ENCODE measurements around the gene EDAR. TPM values are rescaled to one million over a fixed set of nuclear protein-coding genes. Genes with fewer than 3 reads are reported as not detected.

The EDAR gene
- total and polyA plus RNA-seq, 7 donors = 0.01 TPM; not detected in 6

DNA sequence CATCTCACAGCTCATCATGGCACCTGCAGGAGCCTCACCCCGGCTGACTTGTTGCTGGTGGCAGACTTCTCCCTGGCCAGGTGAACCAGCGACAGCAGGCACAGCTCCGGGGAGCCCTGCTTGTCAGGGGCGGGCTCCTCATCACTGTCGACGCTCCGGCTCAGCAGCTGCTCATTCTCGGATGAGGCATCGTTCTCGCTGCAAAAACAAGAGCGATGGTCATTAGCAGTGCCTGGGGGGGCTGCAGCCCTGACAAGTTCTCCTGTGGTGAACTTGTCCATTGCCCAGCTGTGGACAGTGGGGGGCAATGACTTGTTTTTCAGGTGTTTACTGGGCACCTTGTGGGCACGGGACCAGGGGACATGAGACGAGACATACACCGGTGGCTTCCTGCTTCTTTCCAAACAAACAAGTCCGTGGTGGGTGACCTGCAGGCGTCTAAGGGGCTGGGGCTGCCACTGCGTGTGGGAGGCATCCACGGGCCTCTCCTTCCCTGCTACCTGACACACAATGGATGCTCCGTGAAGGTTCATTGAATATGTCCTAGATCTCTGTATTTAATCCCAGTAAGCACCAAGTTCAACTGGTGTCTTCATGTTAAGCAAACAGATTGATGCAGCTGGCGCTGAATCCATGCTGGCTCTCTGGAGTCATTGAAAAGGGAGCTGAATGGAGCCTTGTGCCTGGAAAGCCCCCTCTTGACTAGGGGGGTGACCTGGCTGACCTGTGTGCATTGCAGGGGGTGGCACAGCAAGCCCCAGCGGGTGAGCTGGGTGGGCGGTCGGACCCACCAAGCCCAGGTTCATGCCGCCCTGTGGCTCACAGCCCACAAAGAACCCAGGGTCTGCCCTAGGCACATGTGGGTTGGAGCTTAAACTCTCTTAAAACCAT lies 81.0 kb downstream of the EDAR start:
- Histone ChIP-seq H3K4me3 (no peak overlapping the region), H3K27ac (no peak overlapping the region), H3K4me1 (no peaks in the 10 kb centered on the region), H3K36me3 (ENCODE audit: insufficient read depth in 1 of 2, low read depth in 1 of 2) (no peaks in the 10 kb centered on the region), H3K9me3 (no peaks in the 10 kb centered on the region), H3K27me3 (ENCODE audit: insufficient read depth in 3 of 3, low read length in 2 of 3) (peaks cover 0 to 5% (median 0%) of the 10 kb centered on the region in 3 donors)
- no peak for ATAC-seq
- no peak for DNase-seq
- no peak for TF ChIP-seq CTCF (IDR thresholded peaks at IDR 0.05)
- whole genome bisulfite sequencing, 3 donors = 68 to 76% (median 70%) methylated on average over 24 of the region's 24 CpGs
- intact Hi-C loops (cut with DNase I) = no loop called here

DNA sequence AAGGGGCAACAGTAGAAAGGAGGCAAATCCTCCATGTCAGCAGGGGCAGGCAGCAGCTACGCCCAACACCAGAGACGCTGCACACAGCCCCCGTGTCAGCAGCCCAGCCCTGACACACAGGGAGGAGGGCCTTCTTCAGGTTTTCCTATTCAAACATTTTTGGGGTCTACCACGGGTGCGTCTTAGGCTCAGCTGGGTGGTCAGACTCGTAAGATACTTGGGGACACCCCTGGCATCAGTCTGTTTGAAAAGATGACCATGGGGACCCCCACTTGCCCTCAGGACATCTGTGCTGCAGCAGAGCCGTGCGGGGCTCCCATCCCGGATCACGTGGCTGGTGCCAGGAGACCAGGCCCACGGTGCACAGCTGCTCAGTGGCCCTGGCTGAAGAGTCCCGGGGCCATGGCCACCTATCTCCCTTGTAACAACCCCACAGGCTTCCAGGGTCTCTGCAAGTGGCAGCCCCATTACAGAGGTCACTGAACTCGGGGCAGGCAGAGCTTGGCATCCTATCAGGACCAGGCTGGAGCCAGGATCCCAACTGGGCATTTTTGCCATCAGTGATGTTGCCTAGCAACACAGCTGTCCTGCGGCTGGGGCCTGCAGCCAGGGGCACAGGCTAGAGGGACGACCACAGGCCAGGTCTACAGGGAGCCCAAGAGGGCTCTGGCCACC lies 82.5 kb downstream of the EDAR start:
- Histone ChIP-seq H3K4me1 (no peaks in the 10 kb centered on the region), H3K9me3 (no peaks in the 10 kb centered on the region), H3K4me3 (no peak overlapping the region), H3K36me3 (ENCODE audit: insufficient read depth in 1 of 2, low read depth in 1 of 2) (no peaks in the 10 kb centered on the region), H3K27ac (no peak overlapping the region), H3K27me3 (ENCODE audit: insufficient read depth in 3 of 3, low read length in 2 of 3) (peaks cover 0 to 5% (median 0%) of the 10 kb centered on the region in 3 donors)
- ATAC-seq (no peak), DNase-seq (no peak)
- intact Hi-C loops (cut with DNase I) = no loop called here
- WGBS, 3 donors = 44 to 59% (median 48%) methylated on average over 14 to 15 of the region's 15 CpGs
- no peak for TF ChIP-seq CTCF (IDR thresholded peaks at IDR 0.05)

- intact Hi-C loops (cut with DNase I) = no loop called here
These were observed 83.1 kb downstream of the EDAR start for GRCh38 chr2:108905906-108906305.

GRCh38 chr2:108905176-108905575 lies 83.8 kb downstream of the EDAR start:
- TF ChIP-seq CTCF (IDR thresholded peaks at IDR 0.05) = no peak
- no peaks in the 10 kb centered on the region for H3K4me1 ChIP-seq
- no peak overlapping the region for H3K27ac ChIP-seq
- intact Hi-C loops (cut with DNase I) = no loop called here
- H3K27me3 ChIP-seq (ENCODE audit: insufficient read depth in 3 of 3, low read length in 2 of 3) = peaks cover 0 to 5% (median 0%) of the 10 kb centered on the region in 3 donors
- H3K36me3 ChIP-seq (ENCODE audit: insufficient read depth in 1 of 2, low read depth in 1 of 2) = no peaks in the 10 kb centered on the region
- H3K4me3 ChIP-seq = no peak overlapping the region
- ATAC-seq = no peak
- WGBS, 3 donors = 13 to 27% (median 19%) methylated on average over 3 of the region's 3 CpGs
- peaks cover 6% of the 10 kb centered on the region for H3K9me3 ChIP-seq
- no peak for DNase-seq

More at GRCh38 chr2:108905906-108906305, 83.1 kb downstream of the EDAR start:
- TF ChIP-seq CTCF (IDR thresholded peaks at IDR 0.05) = no peak
- Histone ChIP-seq H3K4me3 (no peak overlapping the region), H3K36me3 (ENCODE audit: insufficient read depth in 1 of 2, low read depth in 1 of 2) (no peaks in the 10 kb centered on the region), H3K9me3 (no peaks in the 10 kb centered on the region), H3K4me1 (no peaks in the 10 kb centered on the region), H3K27ac (no peak overlapping the region), H3K27me3 (ENCODE audit: insufficient read depth in 3 of 3, low read length in 2 of 3) (peaks cover 0 to 5% (median 0%) of the 10 kb centered on the region in 3 donors)
- DNase-seq (no peak), ATAC-seq (no peak)
- 82 to 86% (median 83%) methylated on average over 13 of the region's 13 CpGs for WGBS, 3 donors
